TTC549 (cell line): ENCODE results near the gene KRI1.

Experiments used
- FAIRE-seq: peaks from 2 replicates; lab custom pipeline; 2012; peaks lifted over from hg19 to GRCh38; lab: Jason Lieb, UNC

The KRI1 gene

DNA sequence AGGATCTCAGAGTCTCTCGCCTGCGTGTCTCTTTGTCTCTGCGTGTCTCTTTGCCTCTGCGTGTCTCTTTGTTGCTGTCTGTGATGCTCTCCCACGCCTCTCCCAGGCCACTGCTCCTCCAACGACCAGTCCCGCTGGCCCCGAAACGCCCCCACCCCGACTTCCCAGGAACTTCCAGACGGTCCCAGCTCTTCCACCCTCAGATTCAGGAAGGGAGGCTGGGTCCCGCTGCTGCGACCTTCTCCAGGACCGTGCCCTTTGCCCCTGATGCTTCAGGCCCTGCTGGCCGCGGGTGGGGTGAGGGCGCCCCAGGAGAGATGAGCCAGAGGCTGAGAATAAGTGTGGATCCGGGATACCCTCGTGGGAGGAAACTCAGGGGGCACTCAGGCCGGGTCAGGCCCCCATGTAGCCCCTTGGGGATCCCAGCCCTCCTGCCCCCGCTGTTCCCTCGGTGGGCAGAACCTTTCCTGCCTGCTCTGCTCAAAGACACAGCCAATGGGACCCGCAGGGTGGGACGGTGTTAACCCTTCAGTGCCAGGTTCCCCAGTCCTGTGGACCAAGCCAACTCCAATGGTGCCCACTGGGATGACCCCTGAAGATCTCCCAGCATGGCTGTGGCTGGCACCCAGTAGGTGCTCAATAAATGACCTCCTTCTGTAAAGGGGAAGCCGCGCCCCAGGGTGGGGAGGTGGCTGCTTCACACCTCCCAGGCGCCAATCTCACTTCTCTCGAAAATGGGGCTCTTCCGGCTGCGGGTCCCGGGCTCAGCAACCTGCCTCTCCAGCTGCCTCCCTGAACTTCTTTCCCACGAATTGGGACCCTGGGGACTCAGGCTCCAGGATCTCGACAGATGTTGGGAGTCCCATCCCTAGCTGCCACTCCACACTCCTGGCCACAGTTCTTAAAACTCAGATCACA is 47.1 kb downstream of the KRI1 start:
- no peak for FAIRE-seq

GRCh38 chr19:10517760-10518443 is 47.9 kb downstream of the KRI1 start:
- FAIRE-seq = no peak

DNA sequence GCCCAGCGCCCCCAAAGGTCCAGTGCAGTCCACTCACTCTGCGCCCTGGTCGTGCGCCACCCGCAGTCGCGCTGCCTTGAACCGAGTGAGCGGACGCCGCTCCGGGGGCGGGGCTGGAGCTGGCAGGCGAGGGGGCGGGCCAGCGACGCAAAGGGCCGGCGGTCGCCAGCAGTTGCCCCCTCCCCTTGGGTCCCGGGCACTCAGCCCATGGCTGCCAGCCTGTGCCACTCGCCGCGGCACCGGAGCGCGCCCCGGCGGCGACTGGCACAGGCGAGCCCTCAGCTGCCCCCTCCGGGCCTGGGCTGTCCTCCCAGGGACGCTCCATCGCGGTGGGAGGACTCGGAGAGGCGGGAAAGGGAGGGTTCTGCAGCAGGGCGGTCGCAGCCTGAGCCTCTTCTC is 48.5 kb downstream of the KRI1 start, which contains the start of gene S1PR5:
Gene S1PR5 (minus strand): TSS at position 87 of the 399 bp plus-strand sequence. CDS start 2,436 bp downstream, outside the sequence.
- no peak for FAIRE-seq

DNA sequence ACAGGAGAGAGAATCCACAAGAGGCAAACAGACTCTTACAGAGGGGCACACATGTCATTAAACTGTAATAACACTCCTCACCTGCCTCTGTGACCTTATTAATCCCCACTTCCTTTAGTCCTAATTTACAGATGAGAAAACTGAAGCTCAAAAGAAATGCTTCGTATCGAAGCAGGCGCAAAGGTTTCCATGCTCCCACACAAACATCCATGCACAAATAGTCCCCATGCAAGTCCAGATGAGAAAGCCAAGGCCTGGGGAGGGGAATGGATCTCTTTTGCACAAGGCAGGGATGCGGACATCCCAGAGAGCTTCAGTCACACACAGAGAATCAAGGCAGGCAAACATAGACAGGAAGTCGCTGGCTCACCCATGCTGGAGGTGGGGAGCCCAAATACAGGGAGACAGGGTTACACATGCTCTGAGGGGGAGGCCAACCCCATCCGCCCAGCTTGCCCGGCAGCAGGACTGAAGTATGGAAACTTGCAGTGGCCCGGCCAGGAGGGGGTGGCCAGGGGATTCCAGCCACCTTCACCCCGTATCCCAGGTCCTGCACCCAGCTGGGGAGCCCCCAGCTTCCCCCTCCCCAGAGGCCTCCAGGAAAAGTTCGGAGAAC is 49.0 kb downstream of the KRI1 start:
- FAIRE-seq = no peak

GRCh38 chr19:10516064-10516385 is 49.8 kb downstream of the KRI1 start:
- FAIRE-seq = no peak

GRCh38 chr19:10514211-10515145 is 51.3 kb downstream of the KRI1 start:
- FAIRE-seq = no peak

DNA sequence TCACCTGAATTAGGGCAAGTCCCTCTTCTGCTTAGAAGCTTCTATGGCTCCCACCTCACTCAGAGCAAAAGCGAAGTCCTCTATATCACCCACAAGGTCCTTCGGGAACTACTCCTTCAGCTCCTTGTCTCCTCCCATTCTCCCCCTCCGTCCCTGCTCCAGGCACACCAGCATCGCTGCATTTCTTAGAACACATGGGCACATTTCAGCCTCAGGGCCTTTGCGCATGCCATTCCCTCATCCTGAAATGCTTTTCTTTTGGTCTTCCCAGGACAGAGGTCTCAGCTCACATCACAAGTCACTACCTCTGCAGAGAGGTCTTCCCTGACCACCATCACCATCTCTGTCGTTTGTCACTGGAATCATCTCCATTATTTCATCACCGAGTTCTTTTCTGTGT is 52.6 kb downstream of the KRI1 start:
- FAIRE-seq = no peak

- FAIRE-seq = no peak
Observed at GRCh38 chr19:10510301-10510802, 55.5 kb downstream of the KRI1 start.

DNA sequence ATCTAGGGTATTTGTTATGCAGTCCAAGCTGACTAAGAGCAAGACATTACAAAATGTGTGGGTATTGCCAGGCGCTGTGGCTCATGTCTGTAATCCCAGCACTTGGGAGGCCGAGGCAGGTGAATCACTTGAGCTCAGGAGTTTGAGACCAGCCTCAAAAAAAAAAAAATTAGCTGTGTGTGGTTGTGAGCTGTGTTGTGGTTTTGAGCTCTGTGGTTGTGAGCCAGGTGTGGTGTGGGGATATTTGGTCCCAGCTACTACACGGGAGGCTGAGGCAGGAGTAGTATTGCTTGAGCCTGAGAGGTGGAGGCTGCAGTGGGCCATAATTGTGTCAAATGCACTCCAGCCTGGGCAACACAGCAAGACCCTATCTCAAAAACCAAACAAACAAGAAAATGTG is 57.1 kb downstream of the KRI1 start:
- no peak for FAIRE-seq

- FAIRE-seq = no peak
Observed at GRCh38 chr19:10508036-10508435, 57.8 kb downstream of the KRI1 start.

DNA sequence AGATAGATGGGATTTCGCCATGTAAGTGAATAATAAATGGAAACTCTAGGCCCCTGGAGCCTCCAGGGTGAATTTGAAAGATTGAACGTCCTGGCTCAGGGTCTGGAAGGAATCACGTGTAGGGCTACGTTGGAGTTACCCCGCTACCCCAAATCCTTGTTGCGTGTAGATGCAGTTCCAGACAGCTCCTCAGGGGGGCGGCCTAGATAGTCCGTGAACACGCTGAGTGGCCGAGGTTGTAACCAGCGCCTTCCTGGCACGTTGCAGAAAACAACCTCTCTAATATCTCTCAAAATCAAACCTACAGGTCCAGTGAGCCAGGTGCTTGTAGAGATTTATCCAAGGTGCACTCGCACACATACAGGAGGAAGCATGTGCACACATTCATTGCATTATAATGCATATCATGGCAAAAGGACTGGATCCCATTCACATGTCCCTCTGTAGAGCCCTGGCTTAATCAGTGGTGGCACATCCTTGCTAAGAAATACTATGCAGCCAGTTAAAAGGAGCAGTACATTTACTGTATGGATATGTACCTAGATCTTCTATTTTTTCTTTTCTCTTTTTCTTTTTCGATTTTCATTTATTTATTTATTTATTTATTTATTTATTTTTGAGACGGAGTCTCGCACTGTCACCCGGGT is 60.1 kb downstream of the KRI1 start:
- no peak for FAIRE-seq
